Kidney epithelial cell (primary cell): ENCODE data around the gene VSIR. TPM values are rescaled to one million over a fixed set of nuclear protein-coding genes. Genes with fewer than 3 reads are reported as not detected.

Source experiments
- DNase-seq: peaks from one replicate; pipeline ENCODE4 v3.0.0-alpha.2; 2010; ENCODE audit warnings: low read depth
- H3K27me3 ChIP-seq: 2 replicates; pipeline ENCODE4 v1.6.0; 2011; ENCODE audit warnings: low read length; ENCODE audit not compliant: control insufficient read depth, insufficient read depth
- H3K36me3 ChIP-seq: 2 replicates; pipeline ENCODE4 v1.5.1; 2011; ENCODE audit warnings: low read length; ENCODE audit not compliant: control insufficient read depth, insufficient read depth
- H3K4me3 ChIP-seq: 2 replicates; pipeline ENCODE4 v1.5.1; 2011; ENCODE audit warnings: low read depth, mild to moderate bottlenecking, control low read depth, low read length
- total RNA-seq: library from RNA; depleted of rRNA; stranded (reverse); fragments of >200 nt; gene quantifications from 2 replicates; pipeline ENCODE4 v1.2.3, GENCODE V29; 2015
- TF ChIP-seq, protein P1 (sequence below): IDR thresholded peaks from 2 replicates; pipeline ENCODE4 v1.5.1; 2011; ENCODE audit warnings: mild to moderate bottlenecking, moderate library complexity, low read length, control low read depth, inconsistent platforms; ENCODE audit not compliant: insufficient read depth, poor library complexity, severe bottlenecking

The VSIR gene
- total RNA-seq, 1 donor from 2014 or later, result 1.1 TPM

DNA sequence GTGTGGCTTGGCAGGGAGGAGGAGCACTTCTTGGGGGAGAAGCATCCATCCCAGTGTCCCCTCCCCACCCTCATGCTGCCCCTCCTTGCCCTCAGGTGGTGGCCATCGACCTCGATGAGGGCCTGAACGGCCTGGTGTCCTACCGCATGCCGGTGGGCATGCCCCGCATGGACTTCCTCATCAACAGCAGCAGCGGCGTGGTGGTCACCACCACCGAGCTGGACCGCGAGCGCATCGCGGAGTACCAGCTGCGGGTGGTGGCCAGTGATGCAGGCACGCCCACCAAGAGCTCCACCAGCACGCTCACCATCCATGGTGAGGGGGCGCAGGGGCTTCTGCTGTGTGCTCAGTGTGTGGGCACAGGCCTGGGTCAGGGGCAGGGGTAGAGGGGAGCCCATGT lies 68.5 kb downstream of the VSIR start:
- no peaks in the 10 kb centered on the region for H3K36me3 ChIP-seq
- DNase-seq, result no peak
- TF ChIP-seq, protein P1, sequence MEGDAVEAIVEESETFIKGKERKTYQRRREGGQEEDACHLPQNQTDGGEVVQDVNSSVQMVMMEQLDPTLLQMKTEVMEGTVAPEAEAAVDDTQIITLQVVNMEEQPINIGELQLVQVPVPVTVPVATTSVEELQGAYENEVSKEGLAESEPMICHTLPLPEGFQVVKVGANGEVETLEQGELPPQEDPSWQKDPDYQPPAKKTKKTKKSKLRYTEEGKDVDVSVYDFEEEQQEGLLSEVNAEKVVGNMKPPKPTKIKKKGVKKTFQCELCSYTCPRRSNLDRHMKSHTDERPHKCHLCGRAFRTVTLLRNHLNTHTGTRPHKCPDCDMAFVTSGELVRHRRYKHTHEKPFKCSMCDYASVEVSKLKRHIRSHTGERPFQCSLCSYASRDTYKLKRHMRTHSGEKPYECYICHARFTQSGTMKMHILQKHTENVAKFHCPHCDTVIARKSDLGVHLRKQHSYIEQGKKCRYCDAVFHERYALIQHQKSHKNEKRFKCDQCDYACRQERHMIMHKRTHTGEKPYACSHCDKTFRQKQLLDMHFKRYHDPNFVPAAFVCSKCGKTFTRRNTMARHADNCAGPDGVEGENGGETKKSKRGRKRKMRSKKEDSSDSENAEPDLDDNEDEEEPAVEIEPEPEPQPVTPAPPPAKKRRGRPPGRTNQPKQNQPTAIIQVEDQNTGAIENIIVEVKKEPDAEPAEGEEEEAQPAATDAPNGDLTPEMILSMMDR, result no peak
- no peak overlapping the region for H3K4me3 ChIP-seq
- H3K27me3 ChIP-seq, result peaks cover 20% of the 10 kb centered on the region

DNA sequence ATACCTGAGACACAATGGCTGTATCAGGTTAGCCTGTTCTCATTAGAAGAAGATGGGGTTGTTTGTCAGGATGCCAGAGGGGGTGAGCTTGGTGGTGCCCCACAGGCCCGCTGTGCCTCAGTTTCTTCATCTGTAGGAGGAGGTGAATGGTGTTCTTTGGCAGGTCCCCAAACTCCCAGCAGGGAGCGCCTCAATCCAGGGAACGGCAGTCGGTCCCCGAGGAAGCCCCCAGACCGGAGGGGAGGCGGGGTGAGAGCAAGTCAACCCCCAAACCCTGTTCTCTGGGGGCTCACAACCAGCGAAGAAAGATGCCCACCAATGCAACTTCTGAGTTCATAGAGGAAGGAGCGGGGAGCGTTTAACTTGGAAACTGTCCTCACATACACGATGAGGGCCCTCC lies 69.7 kb downstream of the VSIR start:
- peaks cover 21% of the 10 kb centered on the region for H3K27me3 ChIP-seq
- no peak overlapping the region for H3K4me3 ChIP-seq
- TF ChIP-seq, protein P1, result no peak
- H3K36me3 ChIP-seq, result no peaks in the 10 kb centered on the region
- DNase-seq, result no peak

DNA sequence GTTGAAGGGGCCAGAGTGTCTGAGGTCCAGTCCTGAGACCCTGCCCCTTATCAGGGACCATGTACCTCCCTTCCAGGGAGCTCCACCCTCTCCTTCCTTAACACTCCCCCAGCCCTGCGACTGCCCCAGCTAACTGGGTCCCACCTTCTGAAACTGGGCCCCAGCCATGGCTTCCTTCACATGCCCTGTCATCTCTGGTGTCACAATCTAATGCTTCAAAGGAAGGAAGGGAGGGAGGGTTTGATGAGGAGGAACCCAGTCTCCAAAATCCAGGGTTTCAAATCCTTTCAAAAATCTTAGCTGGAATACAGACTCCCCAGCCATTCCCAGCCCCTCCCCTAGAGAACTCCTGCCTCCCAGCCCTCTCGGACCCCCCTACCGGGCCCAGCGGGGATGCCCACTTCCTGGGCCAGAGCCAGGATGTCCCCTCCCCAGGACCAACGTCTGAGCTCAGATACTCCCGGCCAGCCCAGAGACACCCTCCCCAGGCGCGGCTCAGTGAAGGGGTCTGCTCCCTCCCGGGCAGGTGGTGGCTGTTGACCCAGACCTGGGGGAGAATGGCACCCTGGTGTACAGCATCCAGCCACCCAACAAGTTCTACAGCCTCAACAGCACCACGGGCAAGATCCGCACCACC lies 71.7 kb downstream of the VSIR start:
- Histone ChIP-seq H3K36me3 (no peaks in the 10 kb centered on the region), H3K27me3 (peaks cover 10% of the 10 kb centered on the region), H3K4me3 (no peak overlapping the region)
- TF ChIP-seq, protein P1, result no peak
- DNase-seq, result no peak

DNA sequence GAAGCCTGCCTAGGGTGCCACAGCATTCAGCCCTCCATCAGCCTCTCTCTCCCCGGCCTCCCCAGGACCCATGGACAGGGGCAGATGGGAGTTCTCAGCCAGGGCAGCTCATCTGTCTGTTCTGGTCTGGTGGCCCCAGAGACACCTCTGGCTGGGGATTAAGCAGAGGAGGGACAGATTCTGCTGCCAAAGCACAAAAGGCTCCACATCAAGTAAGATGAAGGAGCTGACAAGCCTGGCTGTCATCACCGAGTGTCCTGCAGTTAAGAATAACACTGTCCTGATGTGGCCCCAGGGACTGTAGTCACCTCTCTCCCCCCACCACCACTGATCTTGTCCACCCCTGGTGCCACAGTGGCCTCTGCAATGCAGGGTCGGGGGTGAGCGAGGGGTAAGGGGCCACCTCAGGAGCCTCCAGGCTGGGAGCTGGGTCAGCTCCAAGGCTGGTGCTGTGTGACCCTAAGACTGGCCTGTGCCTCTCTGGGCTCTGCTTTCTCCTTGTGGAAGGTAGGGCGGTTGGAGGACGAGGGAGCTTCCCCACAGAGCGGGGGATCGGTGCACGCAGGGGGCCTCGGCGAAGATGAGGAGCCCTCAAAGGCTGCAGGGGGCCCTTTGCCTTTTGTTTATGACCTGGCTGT lies 72.5 kb downstream of the VSIR start:
- TF ChIP-seq, protein P1, result no peak
- Histone ChIP-seq H3K27me3 (peaks cover 10% of the 10 kb centered on the region), H3K36me3 (no peaks in the 10 kb centered on the region), H3K4me3 (no peak overlapping the region)
- no peak for DNase-seq

DNA sequence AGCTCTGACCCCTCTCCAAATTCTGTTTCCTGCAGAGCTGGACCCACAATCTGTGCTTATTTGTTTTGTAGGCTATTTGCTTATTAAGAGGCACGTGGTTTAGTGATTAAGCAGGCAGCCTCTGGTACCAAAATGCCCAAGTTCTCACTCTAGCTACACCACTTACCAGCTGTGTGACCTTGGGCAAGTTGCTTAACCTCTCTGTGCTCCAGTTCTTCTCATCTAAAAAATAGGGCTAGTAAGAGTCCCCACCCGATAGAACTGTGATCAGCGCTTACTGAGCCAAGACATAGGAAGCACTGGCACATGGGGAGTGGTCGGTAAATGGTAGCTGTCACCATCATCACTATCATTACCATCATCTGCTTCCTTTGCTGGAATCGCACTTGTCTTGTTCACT lies 74.6 kb downstream of the VSIR start:
- TF ChIP-seq, protein P1, result no peak
- Histone ChIP-seq H3K4me3 (no peak overlapping the region), H3K27me3 (peaks cover 10% of the 10 kb centered on the region), H3K36me3 (no peaks in the 10 kb centered on the region)
- no peak for DNase-seq
